ENCODE results near the gene CEP78. TPM values are rescaled to one million over a fixed set of nuclear protein-coding genes. Genes with fewer than 3 reads are reported as not detected.
A peak's percentile ranks its signal among the peaks of the same experiment; 100 is the strongest.

CEP78 gene
- total RNA-seq, 3 donors from 2014 or later, result 5.7 to 15.6 (median 11.2) TPM

GRCh38 chr9:78314953-78315870 lies 79.3 kb downstream of the CEP78 start:
- H3K4me1 ChIP-seq (ENCODE audit: low read depth), result no peaks in the 10 kb centered on the region
- H3K9me3 ChIP-seq, result no peaks in the 10 kb centered on the region
- intact Hi-C loops (cut with DNase I, micrococcal nuclease), result no loop called here
- ATAC-seq, result peak; percentile 20
- no peak for TF ChIP-seq CTCF (IDR thresholded peaks at IDR 0.05)
- H3K4me3 ChIP-seq, result no peak overlapping the region
- no peaks in the 10 kb centered on the region for H3K36me3 ChIP-seq (ENCODE audit: low read depth)
- DNase-seq, result peak in 1 of 3 donors; percentile 6

GRCh38 chr9:78316166-78316892 lies 80.5 kb downstream of the CEP78 start:
- ATAC-seq, result no peak
- Histone ChIP-seq H3K4me1 (ENCODE audit: low read depth) (no peaks in the 10 kb centered on the region), H3K36me3 (ENCODE audit: low read depth) (no peaks in the 10 kb centered on the region), H3K4me3 (no peak overlapping the region), H3K9me3 (no peaks in the 10 kb centered on the region)
- intact Hi-C loops (cut with DNase I, micrococcal nuclease), result no loop called here
- no peak for DNase-seq
- no peak for TF ChIP-seq CTCF (IDR thresholded peaks at IDR 0.05)

- DNase-seq (no peak), ATAC-seq (no peak)
- no peaks in the 10 kb centered on the region for H3K36me3 ChIP-seq (ENCODE audit: low read depth)
- intact Hi-C loops (cut with DNase I, micrococcal nuclease), result no loop called here
- TF ChIP-seq CTCF (IDR thresholded peaks at IDR 0.05), result no peak
- H3K9me3 ChIP-seq, result no peaks in the 10 kb centered on the region
- H3K4me3 ChIP-seq, result no peak overlapping the region
- no peaks in the 10 kb centered on the region for H3K4me1 ChIP-seq (ENCODE audit: low read depth)
Observed at GRCh38 chr9:78319197-78320029, 83.5 kb downstream of the CEP78 start.

GRCh38 chr9:78320030-78320693 lies 84.3 kb downstream of the CEP78 start:
- Histone ChIP-seq H3K4me3 (no peak overlapping the region), H3K4me1 (ENCODE audit: low read depth) (no peaks in the 10 kb centered on the region), H3K9me3 (no peaks in the 10 kb centered on the region), H3K36me3 (ENCODE audit: low read depth) (no peaks in the 10 kb centered on the region)
- ATAC-seq (no peak), DNase-seq (no peak)
- intact Hi-C loops (cut with DNase I, micrococcal nuclease), result no loop called here
- no peak for TF ChIP-seq CTCF (IDR thresholded peaks at IDR 0.05)

All from mucosa of descending colon (tissue), 3 donors.